Common myeloid progenitor, CD34-positive (primary cell): ENCODE measurements around the gene PTK6.

Experiments
- CTCF ChIA-PET: fragments of 350-600 bp; sonication (Branson Sonifier 250); formaldehyde crosslinking; loops from one replicate; lab custom pipeline; 2021; ENCODE audit warnings: antibody characterized with exemption; lab: Charles Lee
- POLR2A ChIA-PET: fragments of 350-600 bp; sonication (Branson Sonifier 250); formaldehyde crosslinking; loops from one replicate; lab custom pipeline; 2021; ENCODE audit warnings: antibody characterized with exemption; lab: Charles Lee
- DNase-seq, 3 donors: peaks; one replicate each; pipeline versions ENCODE4 v3.0.0 to v3.0.0-alpha.2; 2013
- H3K27ac ChIP-seq, 2 experiments: 1 replicate in 1 of 2; 2 replicates in 1 of 2; pipeline ENCODE4 v1.7.0; 2013; ENCODE audit warnings: inconsistent platforms in 2 of 2, low read length in 2 of 2, mild to moderate bottlenecking in 2 of 2, low read depth in 1 of 2, moderate library complexity in 1 of 2; ENCODE audit not compliant: severe bottlenecking in 2 of 2, insufficient read depth in 1 of 2, poor library complexity in 1 of 2
- H3K27me3 ChIP-seq, 5 experiments: replicated peaks in 2 of 5; 1 replicate in 3 of 5; 2 replicates in 2 of 5; pipeline versions ENCODE4 v1.6.1 to v1.7.0; 2013; ENCODE audit warnings: low read length in 4 of 5, mild to moderate bottlenecking in 2 of 5, moderate library complexity in 2 of 5, inconsistent platforms in 1 of 5; ENCODE audit not compliant: insufficient read depth in 5 of 5, control insufficient read depth in 4 of 5
- H3K36me3 ChIP-seq, 4 experiments: 1 replicate in 2 of 4; 2 replicates in 2 of 4; pipeline versions ENCODE4 v1.6.1 to v1.7.0; 2013; ENCODE audit warnings: low read length in 3 of 4, control low read depth in 1 of 4, mild to moderate bottlenecking in 1 of 4; ENCODE audit not compliant: control insufficient read depth in 4 of 4, insufficient read depth in 4 of 4
- H3K4me1 ChIP-seq, 4 experiments: 1 replicate in 3 of 4; 2 replicates in 1 of 4; pipeline versions ENCODE4 v1.6.1 to v1.7.1; 2013; ENCODE audit warnings: low read length in 3 of 4, mild to moderate bottlenecking in 3 of 4, control low read depth in 1 of 4, inconsistent platforms in 1 of 4, moderate library complexity in 1 of 4; ENCODE audit not compliant: control insufficient read depth in 4 of 4, insufficient read depth in 4 of 4; ENCODE audit errors: control extremely low read depth in 1 of 4
- H3K4me3 ChIP-seq, 7 experiments: 1 replicate in 4 of 7; 2 replicates in 3 of 7; pipeline versions ENCODE4 v1.5.1 to v1.7.0; 2013; ENCODE audit warnings: mild to moderate bottlenecking in 7 of 7, low read length in 6 of 7, moderate library complexity in 6 of 7, inconsistent platforms in 2 of 7, low read depth in 2 of 7, control low read depth in 1 of 7; ENCODE audit not compliant: insufficient read depth in 4 of 7, control insufficient read depth in 1 of 7; ENCODE audit errors: extremely low read depth in 1 of 7
- H3K9me3 ChIP-seq, 5 experiments: 1 replicate in 4 of 5; 2 replicates in 1 of 5; pipeline versions ENCODE4 v1.6.1 to v1.7.1; 2013; ENCODE audit warnings: low read length in 4 of 5, mild to moderate bottlenecking in 2 of 5, inconsistent platforms in 1 of 5, low read depth in 1 of 5, moderate library complexity in 1 of 5; ENCODE audit not compliant: control insufficient read depth in 4 of 5, insufficient read depth in 2 of 5; ENCODE audit errors: control extremely low read depth in 1 of 5
- WGBS: methylation state at CpG from one replicate; pipeline ENCODE4 v1.1.5; 2013; ENCODE audit not compliant: insufficient coverage; 5-methylcytosine and 5-hydroxymethylcytosine counted together

Gene PTK6

DNA sequence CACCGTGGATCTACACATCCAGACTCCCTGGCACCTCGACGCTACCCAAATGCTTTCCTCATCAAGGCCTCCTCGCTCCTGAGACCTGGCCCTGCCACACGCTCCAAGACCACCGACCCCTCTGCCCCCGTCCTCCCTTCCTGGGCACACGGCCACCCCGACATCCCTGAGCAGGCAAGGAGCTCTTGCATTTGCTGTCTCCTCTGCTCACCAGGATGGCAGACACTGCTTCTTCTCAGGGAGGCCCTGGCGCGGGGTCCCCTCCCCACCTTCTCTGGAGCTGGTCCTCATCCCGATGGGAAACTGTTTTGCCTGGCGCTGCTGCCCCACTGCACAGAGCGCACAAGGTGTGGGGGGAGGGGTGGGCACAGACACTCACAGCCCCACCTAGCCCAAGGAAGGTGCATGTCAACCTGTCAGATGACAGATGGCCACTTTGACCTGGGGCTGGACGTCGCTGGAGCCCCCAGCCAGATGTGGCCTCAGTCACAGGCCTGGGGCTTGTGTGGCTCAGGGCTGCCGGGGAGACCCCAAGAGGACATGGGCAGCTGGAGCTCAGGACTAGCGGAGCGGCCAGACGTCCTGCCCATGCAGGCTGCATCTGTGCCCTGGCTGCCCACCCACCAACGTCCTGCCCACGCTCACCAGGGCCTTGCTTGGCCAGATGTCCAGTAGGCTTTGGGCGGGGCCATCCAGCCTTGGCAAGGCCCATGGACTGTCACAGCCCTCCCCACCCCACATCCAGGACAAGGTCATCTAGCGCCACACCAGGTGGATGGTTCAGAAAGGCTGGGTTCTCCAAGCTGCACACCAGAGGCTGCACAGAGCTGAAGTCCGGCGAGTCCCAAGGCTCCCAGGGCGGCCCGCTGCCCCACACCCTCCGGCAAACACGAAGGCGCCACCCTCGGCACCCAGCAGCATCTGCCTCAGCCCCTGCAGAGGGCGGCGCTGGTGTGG is 58.6 kb downstream of the PTK6 start:
- no peak for DNase-seq
- ChIA-PET CTCF (interaction anchor here (1.5 kb wide), 1 partner anchor 18 kb away, joined by 4 read pairs; no protein-coding TSS in a partner anchor), POLR2A (no interaction called here)
- H3K4me1 ChIP-seq = peaks cover 0 to 16% (median 7%) of the 10 kb centered on the region in 4 experiments
- H3K36me3 ChIP-seq = no peaks in the 10 kb centered on the region
- H3K9me3 ChIP-seq = no peaks in the 10 kb centered on the region
- no peak overlapping the region for H3K4me3 ChIP-seq
- 90% methylated on average over 29 of the region's 34 CpGs for WGBS
- H3K27ac ChIP-seq = no peak overlapping the region
- peaks cover 0 to 91% (median 30%) of the 10 kb centered on the region in 5 experiments for H3K27me3 ChIP-seq
